ENCODE data around the gene CD53. TPM values are rescaled to one million over a fixed set of nuclear protein-coding genes. Genes with fewer than 3 reads are reported as not detected.
A peak's percentile ranks its signal among the peaks of the same experiment; 100 is the strongest.
"Not testable (repeated sequence)": the region's sequence is repeated elsewhere in the genome, so short reads cannot be mapped to it uniquely, and the experiment has no call there.

Gene CD53, protein sequence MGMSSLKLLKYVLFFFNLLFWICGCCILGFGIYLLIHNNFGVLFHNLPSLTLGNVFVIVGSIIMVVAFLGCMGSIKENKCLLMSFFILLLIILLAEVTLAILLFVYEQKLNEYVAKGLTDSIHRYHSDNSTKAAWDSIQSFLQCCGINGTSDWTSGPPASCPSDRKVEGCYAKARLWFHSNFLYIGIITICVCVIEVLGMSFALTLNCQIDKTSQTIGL
- not detected in 2 replicates for total RNA-seq

DNA sequence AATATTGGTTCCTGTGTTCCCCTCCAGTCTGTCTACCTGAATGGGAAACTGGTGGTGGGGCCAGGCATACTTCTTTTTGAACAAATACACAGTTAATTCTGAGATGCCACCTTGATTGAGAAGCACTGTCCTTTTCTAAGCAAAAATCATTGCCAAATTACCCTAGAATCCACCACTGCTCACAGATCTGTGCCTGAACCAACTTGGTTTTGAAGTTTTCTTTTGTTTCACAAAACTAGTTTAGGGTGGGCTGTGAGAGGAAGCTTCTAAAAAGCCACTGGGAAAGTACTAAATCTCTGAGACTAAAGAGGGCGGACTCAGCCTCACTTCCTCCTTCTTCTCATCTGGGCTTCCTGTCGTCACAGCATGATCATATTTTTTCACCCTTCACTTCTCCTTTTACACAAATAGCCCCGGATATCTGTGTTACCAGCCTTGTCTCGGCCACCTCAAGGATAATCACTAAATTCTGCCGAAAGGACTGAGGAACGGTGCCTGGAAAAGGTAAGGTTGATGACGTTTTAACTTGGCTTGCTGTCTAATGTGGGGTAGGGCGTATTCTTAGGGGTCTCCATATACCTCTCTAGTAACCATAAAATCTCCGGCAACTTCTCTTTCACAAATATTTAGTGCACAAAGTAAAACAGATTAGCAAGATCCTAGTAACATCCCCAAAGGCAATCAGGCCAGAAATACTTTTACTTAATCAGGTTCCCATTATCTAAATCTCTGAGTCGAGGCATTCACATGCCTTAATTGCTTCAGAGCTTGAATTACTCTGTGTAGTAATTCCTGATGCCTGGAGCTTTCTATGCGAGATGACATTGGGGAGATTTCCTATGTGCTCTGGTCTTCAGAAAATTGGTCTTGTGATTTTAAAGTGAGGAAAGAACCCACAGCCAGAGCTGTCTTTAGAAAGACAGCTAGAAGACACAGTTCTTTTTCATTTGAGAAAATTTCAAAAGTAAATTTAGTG lies at the start of gene CD53:
Gene CD53, plus strand, starts transcription at position 404 of the 976 bp plus-strand sequence. CDS start 18,261 bp downstream, outside the sequence.
- H3K4me3 ChIP-seq (ENCODE audit: low read depth, low read length) = no peak within 1 kb of the TSS
- TF ChIP-seq, protein P1, sequence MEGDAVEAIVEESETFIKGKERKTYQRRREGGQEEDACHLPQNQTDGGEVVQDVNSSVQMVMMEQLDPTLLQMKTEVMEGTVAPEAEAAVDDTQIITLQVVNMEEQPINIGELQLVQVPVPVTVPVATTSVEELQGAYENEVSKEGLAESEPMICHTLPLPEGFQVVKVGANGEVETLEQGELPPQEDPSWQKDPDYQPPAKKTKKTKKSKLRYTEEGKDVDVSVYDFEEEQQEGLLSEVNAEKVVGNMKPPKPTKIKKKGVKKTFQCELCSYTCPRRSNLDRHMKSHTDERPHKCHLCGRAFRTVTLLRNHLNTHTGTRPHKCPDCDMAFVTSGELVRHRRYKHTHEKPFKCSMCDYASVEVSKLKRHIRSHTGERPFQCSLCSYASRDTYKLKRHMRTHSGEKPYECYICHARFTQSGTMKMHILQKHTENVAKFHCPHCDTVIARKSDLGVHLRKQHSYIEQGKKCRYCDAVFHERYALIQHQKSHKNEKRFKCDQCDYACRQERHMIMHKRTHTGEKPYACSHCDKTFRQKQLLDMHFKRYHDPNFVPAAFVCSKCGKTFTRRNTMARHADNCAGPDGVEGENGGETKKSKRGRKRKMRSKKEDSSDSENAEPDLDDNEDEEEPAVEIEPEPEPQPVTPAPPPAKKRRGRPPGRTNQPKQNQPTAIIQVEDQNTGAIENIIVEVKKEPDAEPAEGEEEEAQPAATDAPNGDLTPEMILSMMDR (conservative IDR thresholded peaks at IDR 0.05; ENCODE audit: low read depth, low read length) = no peak
- no peak for DNase-seq (ENCODE audit: low read depth)

DNA sequence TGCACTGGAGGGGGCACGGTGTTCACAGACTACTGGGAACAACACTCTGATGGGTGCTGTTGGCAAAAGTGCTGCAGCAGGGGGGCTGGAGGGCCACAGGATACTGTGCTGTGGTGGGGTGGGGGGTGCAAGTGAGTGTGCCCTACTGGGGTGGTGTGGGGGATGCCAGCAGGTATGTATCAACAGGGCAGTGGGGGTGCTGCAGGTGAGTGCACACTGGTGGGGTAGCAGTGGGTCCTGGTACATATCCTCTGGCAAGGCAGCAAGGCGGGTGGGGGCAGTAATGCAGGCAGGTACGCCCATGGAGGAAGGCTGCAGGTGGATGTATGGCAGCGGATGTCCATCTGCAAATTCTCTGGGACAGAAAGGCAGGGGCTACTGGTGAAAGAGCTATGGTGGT lies 48.8 kb upstream of the CD53 start:
- H3K4me3 ChIP-seq (ENCODE audit: low read depth, low read length) = no peak overlapping the region
- TF ChIP-seq, protein P1 (conservative IDR thresholded peaks at IDR 0.05; ENCODE audit: low read depth, low read length) = no peak
- no peak for DNase-seq (ENCODE audit: low read depth)

DNA sequence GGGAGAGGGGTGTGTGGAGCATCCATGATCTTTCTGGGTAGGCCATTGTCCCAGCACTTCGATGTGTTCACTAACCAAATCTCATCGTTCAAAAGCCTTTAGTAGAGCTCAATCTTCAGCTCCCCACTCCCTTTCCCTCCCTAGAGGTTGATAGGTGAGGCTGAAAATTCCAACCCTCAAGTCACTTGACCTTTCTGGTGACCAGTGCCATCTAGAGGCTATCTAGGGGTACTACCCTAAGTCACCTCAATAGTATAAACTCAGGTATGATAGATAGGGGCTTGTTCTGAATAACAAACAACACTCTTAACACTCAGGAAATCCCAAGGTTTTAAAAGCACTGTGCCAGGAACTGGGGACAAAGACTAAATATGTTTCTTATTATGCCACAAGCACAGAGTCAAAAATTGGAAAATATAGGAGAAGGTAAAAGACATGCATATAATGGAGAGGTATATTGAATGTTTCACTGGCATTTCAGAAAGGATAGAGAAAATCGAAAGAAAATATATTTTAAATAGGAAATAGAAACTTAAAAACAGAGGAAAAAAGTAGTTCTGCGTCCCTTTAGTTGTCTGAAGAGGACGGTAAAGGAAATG lies 42.9 kb upstream of the CD53 start:
- TF ChIP-seq, protein P1 (conservative IDR thresholded peaks at IDR 0.05; ENCODE audit: low read depth, low read length) = peak; percentile 84
- peak; percentile 1 for DNase-seq (ENCODE audit: low read depth)
- no peak overlapping the region for H3K4me3 ChIP-seq (ENCODE audit: low read depth, low read length)

DNA sequence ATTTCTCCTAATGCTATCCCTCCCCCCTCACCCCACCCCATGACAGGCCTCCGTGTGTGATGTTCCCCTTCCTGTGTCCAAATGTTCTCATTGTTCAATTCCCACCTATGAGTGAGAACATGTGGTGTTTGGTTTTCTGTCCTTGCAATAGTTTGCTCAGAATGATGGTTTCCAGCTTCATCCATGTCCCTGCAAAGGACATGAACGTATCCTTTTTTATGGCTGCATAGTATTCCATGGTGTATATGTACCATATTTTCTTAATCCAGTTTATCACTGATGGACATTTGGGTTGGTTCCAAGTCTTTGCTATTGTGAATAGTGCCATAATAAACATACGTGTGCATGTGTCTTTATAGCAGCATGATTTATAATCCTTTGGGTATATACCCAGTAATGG lies 39.2 kb upstream of the CD53 start:
- DNase-seq (ENCODE audit: low read depth); H3K4me3 ChIP-seq (ENCODE audit: low read depth, low read length): not testable (repeated sequence)

DNA sequence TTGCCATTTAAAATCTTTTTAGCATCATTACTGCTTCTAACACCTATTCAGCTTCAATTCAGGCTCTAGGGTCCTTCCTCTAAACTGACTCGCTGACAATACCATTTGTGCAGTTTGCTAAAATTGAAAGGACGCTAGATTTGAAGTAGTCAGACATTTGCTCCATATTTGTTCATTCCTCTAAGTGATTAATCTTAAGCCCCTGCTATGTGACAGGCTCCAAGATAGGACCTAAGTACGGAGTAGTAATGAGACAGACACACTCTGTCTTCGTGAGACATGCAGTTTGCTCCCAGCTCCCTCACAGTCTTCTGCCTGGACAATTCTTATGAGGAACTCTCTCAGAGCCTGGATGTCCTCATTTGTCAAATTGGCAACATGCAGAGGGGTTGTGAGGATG lies 26.1 kb upstream of the CD53 start:
- no peak for DNase-seq (ENCODE audit: low read depth)
- TF ChIP-seq, protein P1 (conservative IDR thresholded peaks at IDR 0.05; ENCODE audit: low read depth, low read length) = no peak
- no peak overlapping the region for H3K4me3 ChIP-seq (ENCODE audit: low read depth, low read length)

DNA sequence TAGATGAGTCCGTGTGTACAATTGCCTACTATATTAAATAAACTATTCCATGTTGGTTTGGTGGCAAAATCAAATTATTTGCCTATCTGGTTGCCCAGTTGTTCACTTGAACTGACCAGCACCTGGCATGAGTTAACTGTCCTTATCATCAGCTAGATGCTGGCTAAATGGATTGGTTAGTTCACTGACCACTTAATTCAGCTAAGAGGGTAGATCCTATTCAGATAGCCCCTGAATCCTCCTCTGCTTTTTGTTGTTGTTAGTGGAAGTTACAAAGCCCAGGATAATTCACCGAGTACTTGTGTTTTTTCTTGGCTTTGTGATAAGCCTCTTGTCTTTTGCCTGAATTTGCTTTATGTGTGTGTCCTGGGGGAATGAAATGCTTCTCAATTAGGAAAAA lies 22.8 kb upstream of the CD53 start:
- no peak overlapping the region for H3K4me3 ChIP-seq (ENCODE audit: low read depth, low read length)
- TF ChIP-seq, protein P1 (conservative IDR thresholded peaks at IDR 0.05; ENCODE audit: low read depth, low read length) = no peak
- DNase-seq (ENCODE audit: low read depth) = no peak

DNA sequence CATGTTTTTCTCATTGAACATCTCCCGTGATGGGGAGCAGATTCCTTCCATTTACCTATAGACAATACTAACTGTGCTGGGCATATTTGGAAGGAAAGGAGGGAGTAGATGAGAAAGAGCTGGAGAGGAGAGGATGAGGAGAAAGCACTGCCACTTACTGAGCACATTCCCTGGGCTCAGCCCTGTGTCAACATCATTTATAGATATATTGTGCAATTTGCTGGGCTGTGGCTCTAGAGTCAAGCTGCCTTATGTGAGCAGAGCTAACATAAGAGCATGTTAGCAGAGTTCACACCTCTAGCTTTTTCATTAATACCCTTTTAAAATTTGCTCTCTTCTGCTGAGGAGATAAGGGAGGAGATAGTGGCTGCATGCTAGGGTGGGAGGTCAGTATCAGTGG lies 22.3 kb upstream of the CD53 start:
- TF ChIP-seq, protein P1 (conservative IDR thresholded peaks at IDR 0.05; ENCODE audit: low read depth, low read length) = no peak
- no peak for DNase-seq (ENCODE audit: low read depth)
- H3K4me3 ChIP-seq (ENCODE audit: low read depth, low read length) = no peak overlapping the region
